ENCODE data around the gene PGM5. TPM values are rescaled to one million over a fixed set of nuclear protein-coding genes. Genes with fewer than 3 reads are reported as not detected.
"Not testable (repeated sequence)": the region's sequence is repeated elsewhere in the genome, so short reads cannot be mapped to it uniquely, and the experiment has no call there.

PGM5 gene
- 100 to 1,000 TPM; 573 to 742 (median 607) TPM for total RNA-seq

DNA sequence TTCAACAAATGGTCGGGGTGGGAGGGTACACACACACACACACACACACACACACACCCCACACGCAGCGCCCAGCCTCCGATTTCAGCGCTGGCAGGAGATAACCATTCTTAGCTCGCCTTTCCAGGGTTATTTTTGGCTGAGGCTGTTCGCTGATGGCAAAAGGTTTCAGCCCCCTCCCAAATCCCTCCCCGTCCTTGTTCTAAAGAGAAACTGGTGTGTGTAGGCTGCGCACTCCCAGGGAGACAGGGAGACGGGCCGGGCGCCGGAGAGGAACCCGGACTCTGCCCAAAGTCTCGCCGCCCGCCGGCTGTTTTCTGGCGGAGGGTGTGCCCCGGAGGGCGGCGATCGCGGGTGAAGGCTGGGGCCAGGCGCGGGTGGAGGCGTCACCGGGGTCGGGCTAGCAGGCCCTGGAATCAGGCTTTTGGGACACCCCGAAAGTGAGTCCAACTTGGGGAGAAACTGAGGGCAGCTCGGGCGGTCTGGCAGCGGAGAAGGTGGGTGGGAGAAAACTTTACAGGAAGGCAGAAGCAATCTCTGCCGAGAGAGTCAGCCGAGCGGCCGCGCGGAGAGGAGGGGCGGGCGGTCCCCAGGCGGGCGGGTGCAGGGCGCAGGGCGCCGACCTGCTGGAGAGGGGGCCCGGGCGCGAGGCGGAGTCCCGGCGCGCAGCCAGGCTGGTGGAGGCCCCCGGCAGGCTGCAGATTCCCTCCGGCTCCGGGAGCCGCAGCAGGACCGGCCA, at the start of gene PGM5:
TSS of gene PGM5 (plus strand) at position 232 of the 739 bp plus-strand sequence. CDS start 517 bp downstream, outside the sequence.
- peak; percentile 38 for TF ChIP-seq POLR2A (IDR thresholded peaks at IDR 0.05; ENCODE audit: low read depth)
- peak; percentile 35 to 81 for TF ChIP-seq POLR2AphosphoS5 (IDR thresholded peaks at IDR 0.05)
- DNase-seq (ENCODE audit: extremely low spot score); H3K27me3 ChIP-seq; H3K36me3 ChIP-seq; H3K9me3 ChIP-seq; intact Hi-C loops (cut with DNase I): not testable (repeated sequence)
- 0% methylated on average over 11 of the region's 58 CpGs for WGBS
- peaks cover 0 to 18% (median 7%) of the 10 kb centered on the region in 4 donors for H3K4me1 ChIP-seq
- peak within 1 kb of the TSS; percentile 72 to 92 (median 83) for H3K4me3 ChIP-seq
- peak within 1 kb of the TSS; percentile 92 to 98 (median 96) for H3K27ac ChIP-seq (replicated peaks in 1 of 4)

DNA sequence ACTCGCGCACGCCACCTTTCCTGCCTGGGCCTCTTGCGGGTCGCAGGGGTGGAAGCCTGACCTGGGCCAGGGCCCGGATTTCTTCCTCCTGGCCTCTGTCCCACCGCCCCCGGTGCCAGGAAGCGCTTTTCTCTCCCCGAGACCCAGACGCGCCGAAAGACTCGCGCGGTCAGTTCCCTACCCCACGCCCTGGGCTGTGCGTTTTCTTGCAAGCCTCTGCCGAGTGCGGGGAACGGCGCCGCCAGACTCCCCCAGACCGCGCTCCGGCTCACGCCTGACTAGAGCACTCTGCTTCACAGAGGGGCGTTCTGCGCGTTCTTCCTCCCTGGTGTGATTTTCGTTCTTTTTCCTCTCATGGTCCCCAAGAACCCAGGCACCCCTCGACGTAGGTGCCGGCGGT, 49.3 kb upstream of the PGM5 start:
- H3K36me3 ChIP-seq; H3K9me3 ChIP-seq; DNase-seq (ENCODE audit: extremely low spot score); H3K27ac ChIP-seq (replicated peaks in 1 of 4); H3K4me3 ChIP-seq; H3K4me1 ChIP-seq; intact Hi-C loops (cut with DNase I): not testable (repeated sequence)
- 37% methylated on average over 12 of the region's 35 CpGs for WGBS
- peaks cover 0 to 13% (median 0%) of the 10 kb centered on the region in 4 donors for H3K27me3 ChIP-seq

DNA sequence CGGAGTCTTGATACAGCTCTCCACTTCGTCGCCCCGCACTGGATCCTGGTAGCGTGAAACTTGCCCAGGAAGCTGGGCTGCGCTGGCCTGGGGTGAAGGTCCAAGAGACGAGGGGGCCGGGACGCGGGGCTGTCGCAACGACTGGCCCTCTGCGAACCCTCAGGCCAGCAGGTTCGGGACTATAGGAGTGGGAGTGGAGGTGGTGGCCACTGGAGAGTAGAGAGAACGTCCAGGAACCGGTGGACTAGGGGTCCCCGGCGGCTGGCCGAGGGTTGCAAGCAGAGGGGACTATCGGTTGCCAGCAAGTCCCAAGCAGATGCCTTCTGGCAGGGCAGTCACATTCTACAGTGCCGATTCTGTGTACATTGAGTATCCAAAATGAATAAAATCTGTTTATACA, 48.8 kb upstream of the PGM5 start:
- H3K9me3 ChIP-seq; DNase-seq (ENCODE audit: extremely low spot score); intact Hi-C loops (cut with DNase I); H3K4me3 ChIP-seq; H3K36me3 ChIP-seq; H3K27ac ChIP-seq (replicated peaks in 1 of 4); H3K4me1 ChIP-seq: not testable (repeated sequence)
- WGBS = 27% methylated on average over 6 of the region's 21 CpGs
- H3K27me3 ChIP-seq = peaks cover 0 to 13% (median 0%) of the 10 kb centered on the region in 4 donors

DNA sequence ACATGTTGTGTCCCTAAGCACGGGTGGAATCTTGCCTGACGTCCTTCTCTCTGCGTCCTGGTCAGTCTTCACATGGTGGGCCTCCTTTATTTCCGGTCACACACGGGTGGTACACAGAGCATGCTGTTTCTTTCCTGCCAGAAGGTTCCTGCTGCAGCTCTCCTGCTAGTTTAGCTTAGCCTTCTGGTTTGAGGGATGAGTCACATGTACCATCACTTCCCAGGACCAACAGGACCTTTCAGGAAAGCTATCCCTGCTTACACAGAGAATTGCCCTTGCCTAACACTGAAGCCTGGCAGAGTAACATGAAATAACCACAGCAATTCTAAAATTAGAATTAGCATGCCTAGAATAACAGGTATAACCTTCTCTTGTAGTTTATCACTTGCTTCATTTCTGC, 45.2 kb upstream of the PGM5 start:
- DNase-seq (ENCODE audit: extremely low spot score); H3K27ac ChIP-seq (replicated peaks in 1 of 4); H3K4me3 ChIP-seq; intact Hi-C loops (cut with DNase I); H3K9me3 ChIP-seq; H3K36me3 ChIP-seq; H3K4me1 ChIP-seq: not testable (repeated sequence)
- H3K27me3 ChIP-seq = peaks cover 0 to 17% (median 0%) of the 10 kb centered on the region in 4 donors
- WGBS = no CpG with 5 or more reads among the region's 5 CpGs

DNA sequence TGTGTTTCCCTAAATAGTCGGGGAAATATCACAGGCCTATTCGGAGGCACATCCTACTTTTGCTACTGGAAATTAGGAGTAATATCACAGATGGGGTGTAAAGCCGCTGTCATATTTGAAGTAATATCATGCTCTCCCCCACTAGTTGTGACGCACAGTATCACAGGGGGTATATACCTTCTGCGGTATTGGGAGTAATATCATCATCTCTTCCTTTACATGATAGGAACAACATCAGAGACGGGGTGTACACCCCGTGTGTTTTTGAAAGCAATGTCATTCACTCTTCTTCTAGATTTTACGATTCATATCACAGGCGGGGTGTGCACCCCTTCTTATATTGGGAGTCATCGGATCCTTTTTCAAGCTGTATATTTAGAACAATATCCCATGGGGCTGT, 38.2 kb upstream of the PGM5 start:
- H3K4me3 ChIP-seq; H3K36me3 ChIP-seq; H3K9me3 ChIP-seq; DNase-seq (ENCODE audit: extremely low spot score); H3K27ac ChIP-seq (replicated peaks in 1 of 4); intact Hi-C loops (cut with DNase I); H3K4me1 ChIP-seq: not testable (repeated sequence)
- H3K27me3 ChIP-seq = peaks cover 0 to 14% (median 0%) of the 10 kb centered on the region in 4 donors
- 79% methylated on average over 9 of the region's 10 CpGs for WGBS

DNA sequence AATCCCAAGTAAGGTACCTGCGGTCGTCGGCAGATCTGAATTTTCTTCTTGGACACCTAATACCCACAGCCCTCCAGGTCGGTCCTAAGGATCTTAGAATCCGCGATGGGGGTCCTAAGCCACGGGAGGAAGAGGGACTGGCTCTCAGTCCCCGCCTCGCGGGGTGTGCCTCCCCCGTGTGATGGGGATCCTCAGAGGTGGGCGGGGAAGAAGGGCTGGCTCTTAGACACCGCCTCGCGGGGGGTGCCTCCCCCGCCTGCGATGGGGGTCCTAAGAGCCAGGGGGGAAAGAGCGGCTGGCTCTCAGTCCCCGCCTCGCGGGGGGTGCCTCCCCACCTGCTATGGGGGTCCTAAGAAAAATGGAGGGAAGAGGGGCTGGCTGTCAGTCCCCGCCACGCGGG, 32.7 kb upstream of the PGM5 start:
- H3K4me1 ChIP-seq; H3K27ac ChIP-seq (replicated peaks in 1 of 4); H3K36me3 ChIP-seq; DNase-seq (ENCODE audit: extremely low spot score); intact Hi-C loops (cut with DNase I); H3K4me3 ChIP-seq; H3K9me3 ChIP-seq: not testable (repeated sequence)
- peaks cover 0 to 12% (median 0%) of the 10 kb centered on the region in 4 donors for H3K27me3 ChIP-seq
- WGBS = no CpG with 5 or more reads among the region's 24 CpGs

DNA sequence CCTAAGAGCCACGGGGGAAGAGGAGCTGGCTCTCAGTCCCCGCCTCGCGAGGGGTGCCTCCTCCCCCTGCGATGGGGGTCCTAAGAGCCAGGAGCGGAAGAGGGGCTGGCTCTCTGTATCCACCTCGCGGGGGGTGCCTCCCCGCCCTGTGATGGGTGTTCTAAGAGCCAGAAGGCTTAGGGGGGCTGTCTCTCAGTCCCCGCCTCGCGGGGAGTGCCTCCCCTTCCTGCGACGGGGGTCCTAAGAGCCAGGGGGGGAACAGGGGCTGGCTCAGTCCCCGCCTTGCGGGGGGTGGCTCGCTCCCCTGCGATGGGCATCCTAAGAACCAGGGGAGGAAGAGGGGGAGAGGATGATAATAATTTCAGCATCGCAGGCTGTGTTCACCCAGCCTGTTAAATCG, 31.9 kb upstream of the PGM5 start:
- H3K4me1 ChIP-seq; H3K9me3 ChIP-seq; H3K36me3 ChIP-seq; H3K27ac ChIP-seq (replicated peaks in 1 of 4); intact Hi-C loops (cut with DNase I); DNase-seq (ENCODE audit: extremely low spot score); H3K4me3 ChIP-seq: not testable (repeated sequence)
- peaks cover 0 to 12% (median 0%) of the 10 kb centered on the region in 4 donors for H3K27me3 ChIP-seq
- WGBS = no CpG with 5 or more reads among the region's 20 CpGs

DNA sequence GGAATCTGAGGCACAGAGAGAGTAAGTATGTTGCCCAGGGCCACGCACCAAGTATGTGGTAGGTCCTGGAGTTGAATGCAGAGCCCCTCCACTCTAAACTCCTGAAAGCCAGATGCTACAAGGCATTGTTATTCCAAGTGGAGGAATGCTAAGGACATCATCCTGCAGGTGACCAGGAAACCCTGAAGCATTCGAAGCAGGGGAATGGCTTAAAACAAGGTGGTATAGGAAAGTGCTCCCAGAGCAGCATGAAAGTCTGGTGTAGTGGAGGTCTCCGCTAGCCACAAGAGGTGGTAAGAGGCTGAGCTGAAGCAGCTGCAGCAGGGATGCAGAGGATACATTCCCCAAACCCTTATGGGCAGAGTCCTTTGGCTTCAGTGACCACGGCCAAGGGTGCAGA, 27.3 kb upstream of the PGM5 start:
- DNase-seq (ENCODE audit: extremely low spot score); H3K27ac ChIP-seq (replicated peaks in 1 of 4); H3K4me1 ChIP-seq; H3K36me3 ChIP-seq; H3K27me3 ChIP-seq; intact Hi-C loops (cut with DNase I); H3K4me3 ChIP-seq; H3K9me3 ChIP-seq: not testable (repeated sequence)
- whole genome bisulfite sequencing = 75% methylated on average over 2 of the region's 4 CpGs

DNA sequence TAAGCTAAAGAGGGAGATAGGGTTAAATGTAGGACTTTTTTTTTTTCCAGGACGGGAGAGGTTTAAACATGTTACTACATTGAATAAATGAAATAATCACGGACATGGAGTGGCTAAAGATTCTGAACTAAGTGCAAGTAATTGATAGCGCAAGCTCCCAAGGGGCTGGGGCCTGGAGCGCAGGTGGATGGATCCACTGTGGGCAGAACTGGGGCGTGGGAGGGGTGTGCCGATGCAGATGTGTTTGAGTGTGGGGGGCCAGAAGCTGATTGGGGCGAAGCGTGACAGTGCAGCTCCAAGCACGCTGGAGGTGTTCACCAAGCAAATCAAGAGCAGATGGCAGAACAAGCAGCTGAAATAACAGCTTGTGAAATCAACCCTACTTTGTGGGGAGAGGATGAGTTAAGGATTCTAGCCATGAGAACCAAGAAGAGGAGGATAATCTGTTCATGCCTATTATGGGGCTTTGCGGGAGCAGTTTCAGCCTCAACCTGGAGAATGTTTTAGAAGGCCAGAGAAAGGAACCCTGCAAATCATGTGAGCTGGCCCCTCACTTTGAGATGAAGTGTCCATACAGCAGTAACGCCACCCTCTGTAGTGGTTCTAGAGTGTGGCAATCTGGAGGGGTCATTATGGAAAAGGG, 25.8 kb upstream of the PGM5 start:
- H3K36me3 ChIP-seq; H3K4me1 ChIP-seq; H3K4me3 ChIP-seq; H3K27ac ChIP-seq (replicated peaks in 1 of 4); H3K27me3 ChIP-seq; H3K9me3 ChIP-seq; DNase-seq (ENCODE audit: extremely low spot score); intact Hi-C loops (cut with DNase I): not testable (repeated sequence)
- 84% methylated on average over 10 of the region's 11 CpGs for WGBS

DNA sequence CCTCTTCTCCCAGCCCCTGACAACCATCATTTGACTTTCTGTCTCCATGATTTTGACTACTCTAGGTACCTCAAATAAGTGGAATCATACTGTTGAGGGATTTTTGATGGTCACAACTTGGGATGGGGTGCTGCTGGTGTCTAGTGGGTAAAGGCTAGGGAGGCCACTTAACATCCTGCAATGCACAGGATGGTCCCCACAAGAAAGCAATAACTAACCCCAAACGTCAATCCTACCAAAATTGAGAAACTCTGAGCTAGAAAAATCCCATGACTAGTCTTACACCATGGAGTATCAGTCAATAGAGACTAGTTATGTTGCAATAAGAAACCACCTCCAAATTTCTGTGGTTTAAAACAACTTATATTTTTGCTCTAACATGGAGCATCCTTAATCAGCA, 24.3 kb upstream of the PGM5 start:
- H3K4me3 ChIP-seq; H3K27me3 ChIP-seq; H3K27ac ChIP-seq (replicated peaks in 1 of 4); H3K36me3 ChIP-seq; H3K4me1 ChIP-seq; intact Hi-C loops (cut with DNase I); H3K9me3 ChIP-seq; DNase-seq (ENCODE audit: extremely low spot score): not testable (repeated sequence)
- no CpG with 5 or more reads among the region's 1 CpG for WGBS

DNA sequence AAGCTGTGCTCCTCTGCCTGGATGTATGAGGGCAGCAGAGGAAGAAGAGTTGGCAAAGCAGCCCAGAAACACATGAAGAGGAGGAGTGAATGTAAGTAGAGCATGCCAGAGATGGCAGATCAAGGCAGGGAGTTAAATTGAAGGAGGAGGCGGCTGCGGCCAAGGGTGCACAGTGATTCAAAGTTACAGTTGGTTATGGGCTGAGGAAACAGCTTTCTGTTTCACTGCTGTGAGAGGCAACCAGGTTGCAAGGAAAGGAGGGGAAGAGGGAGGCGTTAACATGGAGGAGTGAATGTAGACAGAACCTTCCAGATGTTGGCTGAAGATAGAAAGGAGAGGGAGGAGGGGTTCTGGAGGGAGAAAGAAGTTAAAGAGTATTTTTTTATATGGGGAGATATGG, 20.5 kb upstream of the PGM5 start:
- WGBS = 78% methylated on average over 3 of the region's 3 CpGs
- H3K4me3 ChIP-seq; H3K9me3 ChIP-seq; H3K27ac ChIP-seq (replicated peaks in 1 of 4); H3K27me3 ChIP-seq; H3K4me1 ChIP-seq; DNase-seq (ENCODE audit: extremely low spot score); H3K36me3 ChIP-seq; intact Hi-C loops (cut with DNase I): not testable (repeated sequence)

DNA sequence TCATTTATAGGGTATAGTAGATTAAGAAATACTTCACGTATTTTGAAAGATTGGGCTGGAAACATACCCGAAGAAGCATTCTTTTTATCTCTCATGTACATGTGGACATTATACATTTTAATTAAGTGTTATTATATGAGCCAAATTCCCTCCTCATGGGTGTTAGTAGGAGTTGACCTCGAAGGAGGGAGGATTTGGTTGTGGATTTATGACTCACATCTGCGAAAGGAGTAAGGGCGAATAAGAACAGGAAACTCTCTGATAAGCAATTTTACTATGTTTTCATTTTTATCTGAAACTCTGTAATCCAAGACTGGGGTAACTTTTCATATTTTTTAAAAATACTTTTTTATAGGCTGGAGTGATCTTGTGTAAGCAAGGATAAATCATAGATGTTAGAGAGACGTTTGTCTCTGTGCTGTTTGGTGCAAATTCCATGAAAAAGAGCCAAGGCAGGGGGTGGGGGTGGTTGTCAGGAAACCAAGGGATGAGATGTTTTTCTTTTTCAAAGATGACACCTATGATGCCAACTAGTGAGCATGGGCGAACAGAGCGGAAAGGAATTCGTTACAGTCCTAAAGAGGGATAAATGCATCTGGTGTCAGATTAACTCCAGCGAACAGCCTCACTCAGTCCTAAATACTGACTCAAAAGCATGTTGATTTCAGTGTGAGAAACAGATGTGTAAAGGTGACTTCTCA, 19.6 kb upstream of the PGM5 start:
- H3K4me1 ChIP-seq; H3K36me3 ChIP-seq; H3K27ac ChIP-seq (replicated peaks in 1 of 4); DNase-seq (ENCODE audit: extremely low spot score); H3K27me3 ChIP-seq; H3K9me3 ChIP-seq; H3K4me3 ChIP-seq; intact Hi-C loops (cut with DNase I): not testable (repeated sequence)
- 68% methylated on average over 6 of the region's 10 CpGs for WGBS
